Measurements from ENCODE around the gene STBD1. TPM values are rescaled to one million over a fixed set of nuclear protein-coding genes. Genes with fewer than 3 reads are reported as not detected.

Gene STBD1
- total and polyA plus RNA-seq, 9 of the 15 experiments (the other 6 are each of a cell fraction or from before 2014, with no cell fraction given), result 0.08 to 0.64 (median 0.27) TPM; not detected in 2

DNA sequence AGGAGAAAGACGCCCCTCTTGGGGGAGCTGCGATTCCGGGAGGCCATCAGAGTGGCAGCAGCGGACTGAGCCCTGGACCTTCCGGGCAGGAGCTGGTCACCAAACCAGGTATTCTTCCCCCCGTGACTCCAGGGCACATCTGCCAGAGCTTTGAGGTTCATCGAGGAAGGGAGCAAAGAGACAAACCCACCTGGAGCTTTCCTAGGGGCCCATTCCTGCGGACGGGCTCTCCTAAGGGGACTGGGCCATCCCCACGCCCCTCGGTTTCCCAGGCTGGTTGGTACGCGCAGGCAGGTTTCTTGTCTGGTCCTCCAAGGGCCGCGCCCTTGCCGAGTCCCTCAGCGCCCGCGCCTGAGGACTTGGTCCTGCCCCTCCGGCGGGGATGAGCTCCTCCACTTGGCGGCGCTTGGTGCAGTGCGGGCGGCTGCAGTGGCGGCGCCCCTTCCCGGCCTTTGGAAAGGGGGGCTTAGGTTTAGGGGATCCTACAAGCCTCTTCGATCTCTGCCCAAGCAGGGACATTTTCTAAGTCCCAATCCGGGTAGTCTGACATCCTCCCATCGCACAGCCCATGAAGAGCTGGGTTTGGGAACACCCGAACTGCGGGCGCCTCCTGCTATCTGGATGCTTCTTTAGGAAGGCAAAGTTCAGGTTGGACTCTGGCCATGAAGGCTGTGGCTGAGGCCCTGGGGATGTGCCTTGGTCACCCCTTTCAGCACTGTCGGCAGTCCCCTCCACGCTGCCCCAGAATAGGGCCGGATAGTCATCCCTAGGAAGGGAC lies 538 bp downstream of the STBD1 start:
- Histone ChIP-seq H3K4me1 (replicated peaks in 1 of 2; ENCODE audit: control insufficient read depth in 2 of 2, insufficient read depth in 2 of 2, low read length in 2 of 2) (peaks cover 17 to 22% of the 10 kb centered on the region in 2 experiments), H3K4me3 (peak overlapping the region; percentile 41), H3K79me2 (ENCODE audit: control insufficient read depth, insufficient read depth, low read length) (no peaks in the 10 kb centered on the region), H3K27me3 (ENCODE audit: control insufficient read depth in 2 of 2, insufficient read depth in 2 of 2, low read length in 2 of 2) (no peaks in the 10 kb centered on the region), H3K36me3 (ENCODE audit: control insufficient read depth, insufficient read depth, low read length) (no peaks in the 10 kb centered on the region), H3K27ac (ENCODE audit: extremely low read depth, low read depth, low read length) (no peak overlapping the region; the same call in 2 of the 3 replicates), H3K4me2 (ENCODE audit: insufficient read depth, low read length) (peak overlapping the region; percentile 34; the same call in 1 of the 2 replicates), H3K9ac (ENCODE audit: insufficient read depth in 1 of 2, low read depth in 2 of 2, low read length in 2 of 2) (peak overlapping the region; percentile 42 to 79; a peak in 3 of 4 replicates), H3K9me3 (replicated peaks; ENCODE audit: control insufficient read depth, insufficient read depth, low read depth, low read length) (no peaks in the 10 kb centered on the region), H2AFZ (ENCODE audit: low read depth, low read length) (peak overlapping the region; percentile 71), H3K9me1 (ENCODE audit: control insufficient read depth, insufficient read depth, low read length) (no peaks in the 10 kb centered on the region), H4K20me1 (replicated peaks; ENCODE audit: control insufficient read depth, insufficient read depth, low read length) (no peaks in the 10 kb centered on the region)
- 85% methylated on average over 28 of the region's 37 CpGs for WGBS (ENCODE audit: insufficient coverage, low coverage, missing lambda C conversion rate)
- peak; percentile 63; the same call in 1 of the 2 replicates for TF ChIP-seq ZBTB33 (CRISPR knock-in tag; IDR thresholded peaks at IDR 0.05)
- no peak for TF ChIP-seq BHLHE40 (IDR thresholded peaks at IDR 0.05; ENCODE audit: low read length)
- intact Hi-C loops (cut with micrococcal nuclease), result no loop called here
- DNase-seq (ENCODE audit: extremely low read depth in 1 of 4, low spot score in 3 of 4) (no peak), FAIRE-seq (no peak), ATAC-seq (no peak)
- in situ Hi-C loops (cut with MboI), result no loop called here
- BruUV-seq (replicated peaks), result TSS peak; percentile 50
- ChIA-PET CTCF (ENCODE audit: low intra/inter-chr PET ratio) (no interaction called here), POLR2A (interaction anchor here (0.6 kb wide), 1 partner anchor 686 kb away, joined by 3 read pairs; no protein-coding TSS in a partner anchor)
